Stomach (tissue), 9 donors: ENCODE measurements around the gene SSH2. TPM values are rescaled to one million over a fixed set of nuclear protein-coding genes. Genes with fewer than 3 reads are reported as not detected.

Experiments
- DNase-seq, 2 donors: peaks; one replicate each; pipeline versions ENCODE4 v3.0.0 to v3.0.0-alpha.2; 2013 to 2019
- H3K27ac ChIP-seq, 5 donors: fragments of 200-600 bp in 4 of 5; sonication (generic) in 4 of 5; one replicate each; pipeline ENCODE4 v1.5.1; 2013 to 2019; ENCODE audit warnings: mild to moderate bottlenecking in 1 of 5, moderate library complexity in 1 of 5
- H3K27me3 ChIP-seq, 3 donors: fragments of 200-600 bp; sonication (generic); one replicate each; pipeline ENCODE4 v1.5.1; 2017 to 2019; ENCODE audit warnings: mixed run types in 1 of 3
- H3K36me3 ChIP-seq, 4 donors: fragments of 200-600 bp; sonication (generic); 1 replicate in 3 of 4; 2 replicates in 1 of 4; pipeline ENCODE4 v1.5.1; 2016 to 2019
- H3K4me1 ChIP-seq, 4 donors: fragments of 200-600 bp; sonication (generic); one replicate each; pipeline ENCODE4 v1.5.1; 2016 to 2019
- H3K4me3 ChIP-seq, 4 donors: fragments of 200-600 bp; sonication (generic) in 3 of 4; one replicate each; pipeline ENCODE4 v1.5.1; 2016 to 2019; ENCODE audit warnings: mild to moderate bottlenecking in 1 of 4
- H3K9me3 ChIP-seq, 4 donors: fragments of 200-600 bp; sonication (generic); one replicate each; pipeline ENCODE4 v1.5.1; 2016 to 2019
- CTCF ChIP-seq, 7 experiments: fragments of 450-650 bp in 4 of 7; fragments of 200-600 bp in 3 of 7; sonication (generic) in 3 of 7; IDR thresholded peaks; one replicate each; pipeline ENCODE4 v1.5.1; 2016 to 2019; ENCODE audit warnings: antibody characterized with exemption in 7 of 7, control low read depth in 2 of 7, mild to moderate bottlenecking in 1 of 7
- EP300 ChIP-seq: sonication (generic); formaldehyde crosslinking; IDR thresholded peaks from one replicate; pipeline ENCODE4 v1.6.1; 2017; ENCODE audit warnings: antibody characterized with exemption
- POLR2A ChIP-seq, 4 donors: fragments of 450-650 bp; IDR thresholded peaks; one replicate each; pipeline ENCODE4 v1.6.1; 2016; ENCODE audit warnings: antibody characterized with exemption in 4 of 4, control low read depth in 2 of 4, mild to moderate bottlenecking in 1 of 4, moderate library complexity in 1 of 4
- POLR2AphosphoS5 ChIP-seq, 3 donors: sonication (generic); formaldehyde crosslinking; IDR thresholded peaks; one replicate each; pipeline ENCODE4 v1.6.1; 2016; ENCODE audit warnings: antibody characterized with exemption in 3 of 3
- WGBS, 5 donors: extraction: QIAGEN DNeasy Blood & Tissue Kit in 3 of 5; methylation state at CpG; one replicate each; pipeline versions ENCODE4 v1.1.5 to v1.1.7; 2013 to 2018; 5-methylcytosine and 5-hydroxymethylcytosine counted together
- intact Hi-C: fragments of 100-400 bp; cut with DNase I; formaldehyde crosslinking; loops from one replicate; pipeline ENCODE4 v1.15.1; 2023; ENCODE audit warnings: low total_unique reads
- polyA plus RNA-seq, 3 donors: library from polyadenylated mRNA; stranded (reverse); fragments of 200-250 nt; gene quantifications; one replicate each; pipeline ENCODE4 v1.2.3, GENCODE V29; 2013
- total RNA-seq, 5 donors: library from RNA; depleted of rRNA; stranded (reverse); fragments of >200 nt; gene quantifications; one replicate each; pipeline versions ENCODE4 v1.1.0 to v1.2.3, GENCODE V29; 2014 to 2016
- donor health status: healthy with polysubstance abuse.
- donor health status: Bipolar disorder and iron deficiency.
- donor health status: healthy.

Gene SSH2
- total and polyA plus RNA-seq, 8 donors: 7.8 to 44.9 (median 24.1) TPM

GRCh38 chr17:29611351-29612093 lies 318.5 kb downstream of the SSH2 start:
- TF ChIP-seq POLR2AphosphoS5 (IDR thresholded peaks at IDR 0.05) (no peak), POLR2A (IDR thresholded peaks at IDR 0.05) (no peak), EP300 (no peak), CTCF (IDR thresholded peaks at IDR 0.05) (no peak)
- 94 to 100% (median 98%) methylated on average over 3 to 11 of the region's 11 CpGs for WGBS, 5 donors
- Histone ChIP-seq H3K4me3 (no peak overlapping the region), H3K36me3 (peaks cover 0 to 7% (median 3%) of the 10 kb centered on the region in 4 donors), H3K4me1 (peaks cover 34 to 40% (median 38%) of the 10 kb centered on the region in 4 donors), H3K27ac (no peak overlapping the region), H3K9me3 (no peaks in the 10 kb centered on the region), H3K27me3 (peaks cover 0 to 36% (median 9%) of the 10 kb centered on the region in 3 donors)
- intact Hi-C loops: no loop called here
- no peak for DNase-seq

- 85 to 93% (median 88%) methylated on average over 3 of the region's 3 CpGs for WGBS, 5 donors
- no peak for DNase-seq
- H3K27ac ChIP-seq: no peak overlapping the region
- H3K4me3 ChIP-seq: no peak overlapping the region
- intact Hi-C loops: no loop called here
- H3K36me3 ChIP-seq: peaks cover 0 to 7% (median 3%) of the 10 kb centered on the region in 4 donors
- H3K27me3 ChIP-seq: peaks cover 0 to 26% (median 0%) of the 10 kb centered on the region in 3 donors
- H3K9me3 ChIP-seq: no peaks in the 10 kb centered on the region
- no peak for TF ChIP-seq CTCF (IDR thresholded peaks at IDR 0.05)
- no peak for TF ChIP-seq POLR2AphosphoS5 (IDR thresholded peaks at IDR 0.05)
- no peak for TF ChIP-seq POLR2A (IDR thresholded peaks at IDR 0.05)
- TF ChIP-seq EP300: no peak
- H3K4me1 ChIP-seq: peaks cover 24 to 29% (median 27%) of the 10 kb centered on the region in 4 donors
These were observed 319.6 kb downstream of the SSH2 start for GRCh38 chr17:29610395-29610794.

- Histone ChIP-seq H3K27ac (no peak overlapping the region), H3K4me1 (peaks cover 10 to 15% (median 13%) of the 10 kb centered on the region in 4 donors), H3K27me3 (peaks cover 0 to 13% (median 0%) of the 10 kb centered on the region in 3 donors), H3K36me3 (peaks cover 0 to 7% (median 3%) of the 10 kb centered on the region in 4 donors), H3K4me3 (no peak overlapping the region), H3K9me3 (no peaks in the 10 kb centered on the region)
- 84 to 90% (median 88%) methylated on average over 7 to 15 of the region's 15 CpGs for WGBS, 5 donors
- intact Hi-C loops: no loop called here
- TF ChIP-seq EP300: no peak
- no peak for TF ChIP-seq CTCF (IDR thresholded peaks at IDR 0.05)
- TF ChIP-seq POLR2A (IDR thresholded peaks at IDR 0.05): no peak
- TF ChIP-seq POLR2AphosphoS5 (IDR thresholded peaks at IDR 0.05): no peak
- DNase-seq: peak in 1 of 2 donors; percentile 2
These were observed 321.0 kb downstream of the SSH2 start for GRCh38 chr17:29608986-29609385.

GRCh38 chr17:29607557-29608195 lies 322.4 kb downstream of the SSH2 start:
- Histone ChIP-seq H3K9me3 (no peaks in the 10 kb centered on the region), H3K27me3 (peaks cover 0 to 2% (median 0%) of the 10 kb centered on the region in 3 donors), H3K27ac (no peak overlapping the region), H3K4me1 (peaks cover 0 to 2% (median 0%) of the 10 kb centered on the region in 4 donors), H3K4me3 (no peak overlapping the region), H3K36me3 (peaks cover 0 to 7% (median 3%) of the 10 kb centered on the region in 4 donors)
- intact Hi-C loops: no loop called here
- peak in 1 of 2 donors; percentile 1 for DNase-seq
- no peak for TF ChIP-seq POLR2A (IDR thresholded peaks at IDR 0.05)
- TF ChIP-seq CTCF (IDR thresholded peaks at IDR 0.05): no peak
- no peak for TF ChIP-seq POLR2AphosphoS5 (IDR thresholded peaks at IDR 0.05)
- no peak for TF ChIP-seq EP300
- WGBS, 5 donors: 92 to 93% (median 93%) methylated on average over 18 to 29 of the region's 29 CpGs
